HTERT RPE-1 (cell line): ENCODE results near the gene CDH13.

Experiments
- in situ Hi-C: fragments of 300-500 bp; cut with MboI; formaldehyde crosslinking; loops from 4 replicates; pipeline ENCODE4 v1.14.3; 2020; ENCODE audit warnings: low sequenced_read_pairs

The CDH13 gene

GRCh38 chr16:83516931-83517330, 890.2 kb downstream of the CDH13 start:
- in situ Hi-C loops, result no loop called here

GRCh38 chr16:83517398-83517797, 890.6 kb downstream of the CDH13 start:
- in situ Hi-C loops, result no loop called here

- in situ Hi-C loops, result no loop called here
These were observed 893.8 kb downstream of the CDH13 start for GRCh38 chr16:83520596-83520995.

GRCh38 chr16:83530293-83530692, 903.5 kb downstream of the CDH13 start:
- in situ Hi-C loops, result no loop called here

- in situ Hi-C loops, result no loop called here
These were observed 905.9 kb downstream of the CDH13 start for GRCh38 chr16:83532634-83533033.

- in situ Hi-C loops, result no loop called here
These were observed 906.4 kb downstream of the CDH13 start for GRCh38 chr16:83533193-83533592.

- in situ Hi-C loops, result no loop called here
These were observed 911.9 kb downstream of the CDH13 start for GRCh38 chr16:83538707-83539106.

- in situ Hi-C loops, result no loop called here
These were observed 913.1 kb downstream of the CDH13 start for GRCh38 chr16:83539736-83540490.

- in situ Hi-C loops, result no loop called here
These were observed 914.5 kb downstream of the CDH13 start for GRCh38 chr16:83541231-83541630.

GRCh38 chr16:83542491-83542890, 915.7 kb downstream of the CDH13 start:
- in situ Hi-C loops, result no loop called here

GRCh38 chr16:83549316-83550182, 922.8 kb downstream of the CDH13 start:
- in situ Hi-C loops, result no loop called here

- in situ Hi-C loops, result no loop called here
These were observed 923.4 kb downstream of the CDH13 start for GRCh38 chr16:83550183-83550569.

- in situ Hi-C loops, result no loop called here
These were observed 925.5 kb downstream of the CDH13 start for GRCh38 chr16:83552228-83552627.

GRCh38 chr16:83552930-83553329, 926.2 kb downstream of the CDH13 start:
- in situ Hi-C loops, result no loop called here

- in situ Hi-C loops, result no loop called here
These were observed 927.3 kb downstream of the CDH13 start for GRCh38 chr16:83554096-83554495.

GRCh38 chr16:83554540-83554939, 927.8 kb downstream of the CDH13 start:
- in situ Hi-C loops, result no loop called here

GRCh38 chr16:83561876-83562275, 935.1 kb downstream of the CDH13 start:
- in situ Hi-C loops, result no loop called here

GRCh38 chr16:83568345-83568744, 941.6 kb downstream of the CDH13 start:
- in situ Hi-C loops, result no loop called here

- in situ Hi-C loops, result no loop called here
These were observed 947.6 kb downstream of the CDH13 start for GRCh38 chr16:83574388-83574787.

GRCh38 chr16:83577078-83577745, 950.4 kb downstream of the CDH13 start:
- in situ Hi-C loops, result no loop called here

- in situ Hi-C loops, result no loop called here
These were observed 951.4 kb downstream of the CDH13 start for GRCh38 chr16:83578171-83578570.

- in situ Hi-C loops, result no loop called here
These were observed 952.3 kb downstream of the CDH13 start for GRCh38 chr16:83579027-83579426.
